GM12865 (cell line): ENCODE measurements around the gene WLS.

Source experiments
- DNase-seq: peaks from one replicate; pipeline ENCODE4 v3.0.0; 2010; ENCODE audit warnings: low read depth
- H3K4me3 ChIP-seq: 2 replicates; pipeline ENCODE4 v1.5.1; 2011; ENCODE audit warnings: mild to moderate bottlenecking, low read depth, low read length, control low read depth
- CTCF ChIP-seq: IDR thresholded peaks from 2 replicates; pipeline ENCODE4 v1.5.1; 2011; ENCODE audit warnings: low read length, control low read depth, low read depth, inconsistent platforms; ENCODE audit not compliant: insufficient read depth; ENCODE audit errors: missing control alignments

The WLS gene

GRCh38 chr1:68232289-68233148 is at the start of gene WLS:
TSS of gene WLS (minus strand) at chr1:68232523. CDS start at chr1:68232299, 224 bp downstream.
- no peak for DNase-seq
- H3K4me3 ChIP-seq: no peak within 1 kb of the TSS
- TF ChIP-seq CTCF: no peak

- DNase-seq: no peak
- TF ChIP-seq CTCF: no peak
- no peak overlapping the region for H3K4me3 ChIP-seq
Observed at GRCh38 chr1:68280286-68280685, 48.0 kb upstream of the WLS start.

GRCh38 chr1:68279846-68280245 is 47.5 kb upstream of the WLS start:
- TF ChIP-seq CTCF: no peak
- DNase-seq: no peak
- H3K4me3 ChIP-seq: no peak overlapping the region

GRCh38 chr1:68278221-68278620 is 45.9 kb upstream of the WLS start:
- no peak overlapping the region for H3K4me3 ChIP-seq
- DNase-seq: peak; percentile 9
- TF ChIP-seq CTCF: no peak

- DNase-seq: no peak
- TF ChIP-seq CTCF: no peak
- H3K4me3 ChIP-seq: no peak overlapping the region
Observed at GRCh38 chr1:68276448-68276847, 44.1 kb upstream of the WLS start.

- TF ChIP-seq CTCF: no peak
- no peak for DNase-seq
- no peak overlapping the region for H3K4me3 ChIP-seq
Observed at GRCh38 chr1:68273530-68273929, 41.2 kb upstream of the WLS start.

- TF ChIP-seq CTCF: no peak
- no peak overlapping the region for H3K4me3 ChIP-seq
- DNase-seq: no peak
Observed at GRCh38 chr1:68271596-68271995, 39.3 kb upstream of the WLS start.
